ENCODE measurements around the gene OGA. TPM values are rescaled to one million over a fixed set of nuclear protein-coding genes. Genes with fewer than 3 reads are reported as not detected.

OGA gene
- total RNA-seq, 4 donors from 2014 or later: 70.0 to 214 (median 127) TPM

GRCh38 chr10:101830322-101831168 is 12.3 kb upstream of the OGA start:
- no peak for TF ChIP-seq CTCF (IDR thresholded peaks at IDR 0.05)
- DNase-seq (ENCODE audit: low spot score): peak; percentile 88

GRCh38 chr10:101829561-101830315 is 11.5 kb upstream of the OGA start:
- TF ChIP-seq CTCF (IDR thresholded peaks at IDR 0.05): no peak
- no peak for DNase-seq (ENCODE audit: low spot score)
- ATAC-seq (ENCODE audit: low FRiP score): peak; percentile 1

More at GRCh38 chr10:101830322-101831168, 12.3 kb upstream of the OGA start:
- ATAC-seq (ENCODE audit: low FRiP score): peak; percentile 86

GRCh38 chr10:101828766-101829551 is 10.7 kb upstream of the OGA start:
- DNase-seq (ENCODE audit: low spot score): no peak
- no peak for ATAC-seq (ENCODE audit: low FRiP score)
- TF ChIP-seq CTCF (IDR thresholded peaks at IDR 0.05): no peak

- ATAC-seq (ENCODE audit: low FRiP score) (no peak), DNase-seq (ENCODE audit: low spot score) (no peak)
- TF ChIP-seq CTCF (IDR thresholded peaks at IDR 0.05): no peak
Observed at GRCh38 chr10:101827919-101828600, 9.8 kb upstream of the OGA start.

- no peak for TF ChIP-seq CTCF (IDR thresholded peaks at IDR 0.05)
- ATAC-seq (ENCODE audit: low FRiP score) (no peak), DNase-seq (ENCODE audit: low spot score) (no peak)
Observed at GRCh38 chr10:101826852-101827434, 8.7 kb upstream of the OGA start.

- no peak for TF ChIP-seq CTCF (IDR thresholded peaks at IDR 0.05)
- DNase-seq (ENCODE audit: low spot score): no peak
- no peak for ATAC-seq (ENCODE audit: low FRiP score)
Observed at GRCh38 chr10:101824736-101825135, 6.5 kb upstream of the OGA start.
